HG02884 (cell line): ENCODE results near the gene NRP1.

Source experiments
- ATAC-seq: cut with Tn5 transposase; IDR thresholded peaks from one replicate; pipeline ENCODE4 v1.9.1; 2021; ENCODE audit warnings: mild to moderate bottlenecking, moderate library complexity; ENCODE audit not compliant: unreplicated experiment

NRP1 gene

DNA sequence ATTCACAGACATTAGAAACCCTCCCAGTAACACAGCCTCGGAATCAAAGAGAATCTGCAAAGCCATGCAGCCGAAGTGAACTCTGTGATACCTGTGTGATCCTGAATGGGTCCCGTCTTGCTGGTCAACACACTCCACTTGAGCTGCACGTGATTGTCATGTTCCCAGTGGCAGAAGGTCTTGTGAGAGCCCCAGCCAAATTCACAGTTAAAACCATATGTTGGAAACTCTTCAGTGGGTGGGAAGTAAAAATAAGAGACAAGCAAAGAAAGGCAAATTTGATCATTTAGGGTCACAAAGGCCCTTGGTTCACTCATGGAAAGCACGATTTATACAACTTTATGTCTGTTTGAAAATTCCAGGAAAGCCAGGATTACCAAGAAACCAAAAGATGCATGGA is 142.3 kb downstream of the NRP1 start:
- no peak for ATAC-seq

DNA sequence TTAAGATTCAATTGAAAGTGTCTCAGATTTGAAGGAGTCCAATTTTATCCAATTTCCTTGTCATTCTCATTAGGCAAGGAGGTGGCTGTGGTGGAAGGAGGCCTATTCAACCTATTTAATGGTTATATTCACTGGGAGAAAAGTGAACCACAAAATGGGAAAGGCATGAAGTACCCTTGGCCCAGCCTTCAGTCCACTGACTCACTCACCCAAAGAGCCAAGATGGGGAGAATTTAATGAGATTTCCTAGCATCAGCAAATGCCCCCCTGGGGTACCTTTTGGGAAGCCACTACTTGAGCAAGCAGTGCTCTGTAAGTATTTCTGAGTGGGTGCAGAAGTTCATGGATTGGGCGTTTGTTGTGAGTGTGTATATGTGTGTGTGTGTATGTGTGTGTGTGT is 144.1 kb downstream of the NRP1 start:
- no peak for ATAC-seq

DNA sequence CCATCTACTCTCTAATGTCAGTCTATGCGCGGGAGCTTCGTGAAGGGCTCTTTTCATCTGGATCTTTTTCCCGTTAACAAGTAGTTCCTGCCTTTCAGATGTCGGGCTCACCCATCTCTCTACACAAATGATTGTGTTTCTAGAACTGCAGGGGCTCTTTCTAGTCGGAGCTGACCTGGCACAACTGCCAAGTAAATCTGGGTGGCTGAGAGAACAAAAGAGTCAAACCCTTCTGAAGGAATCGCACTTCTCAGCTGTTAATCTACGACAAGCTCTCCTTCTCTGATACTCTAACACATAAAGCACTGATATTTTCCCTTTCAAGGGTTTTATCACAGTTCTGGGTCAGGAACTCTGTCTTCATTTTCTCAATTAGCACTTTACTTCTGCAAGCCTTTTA is 144.7 kb downstream of the NRP1 start:
- ATAC-seq, result no peak

DNA sequence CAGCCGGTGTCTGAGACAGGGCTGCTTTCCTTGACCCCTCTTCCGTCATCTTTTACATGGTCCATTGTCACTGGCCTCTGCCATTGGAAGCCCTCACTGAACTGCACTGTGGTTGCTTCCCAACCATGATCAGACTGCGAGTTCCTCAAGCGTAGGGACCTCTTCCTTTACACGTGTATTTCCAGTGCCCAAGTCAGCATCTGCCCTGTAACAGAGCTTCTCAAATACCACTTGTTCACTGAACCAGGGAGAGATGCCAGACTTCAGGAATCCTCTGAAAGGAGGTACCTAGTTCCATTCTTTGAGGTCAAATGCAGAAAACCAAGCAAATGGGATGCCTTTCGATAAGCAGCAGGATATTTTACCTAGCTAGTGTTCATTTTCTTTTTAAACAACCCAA is 145.1 kb downstream of the NRP1 start:
- no peak for ATAC-seq

DNA sequence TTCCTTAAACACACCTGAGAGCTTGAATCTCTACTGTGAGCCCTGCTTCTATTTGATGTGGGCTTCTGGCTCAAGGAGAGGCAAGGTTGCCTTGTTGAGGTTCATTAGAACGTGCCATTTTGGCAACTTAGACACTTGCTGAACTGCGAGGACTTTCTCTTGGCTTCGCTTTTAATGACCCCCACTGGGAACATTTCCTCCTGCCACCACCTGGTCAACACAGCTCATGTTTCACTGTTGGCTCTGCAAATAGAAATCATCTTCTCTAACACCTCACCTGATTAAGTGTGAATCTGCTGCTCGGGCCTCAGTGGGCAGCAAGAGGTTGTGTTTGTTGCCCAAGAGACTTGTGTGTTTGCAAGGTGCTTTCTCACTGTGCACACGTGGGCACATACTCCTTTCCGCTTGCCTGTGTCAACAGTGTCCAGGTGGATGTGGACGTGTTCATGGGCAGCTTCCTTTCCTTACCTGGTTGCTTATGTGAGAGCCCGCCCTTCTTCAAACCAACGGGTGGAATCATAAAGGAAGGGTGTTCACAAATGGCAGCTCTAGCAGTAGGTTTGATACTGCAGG is 147.0 kb downstream of the NRP1 start:
- no peak for ATAC-seq

DNA sequence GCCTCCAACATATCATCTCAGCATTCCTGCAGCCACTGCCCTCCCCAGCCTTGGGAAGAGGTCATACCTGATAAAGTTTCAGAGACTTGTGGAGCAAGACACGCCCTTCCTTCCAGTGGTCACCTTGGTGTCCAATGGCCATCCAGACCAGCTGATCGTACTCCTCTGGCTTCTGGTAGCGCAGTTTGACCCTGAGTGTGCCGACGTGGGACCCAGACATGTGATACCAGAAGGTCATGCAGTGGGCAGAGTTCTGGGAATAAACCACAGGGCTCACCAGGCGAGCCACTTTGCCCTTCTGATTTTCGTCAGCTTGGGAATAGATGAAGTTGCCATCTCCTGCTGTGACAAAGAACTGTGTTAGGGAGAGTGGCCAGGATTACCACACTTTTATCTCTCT is 148.3 kb downstream of the NRP1 start:
- no peak for ATAC-seq

DNA sequence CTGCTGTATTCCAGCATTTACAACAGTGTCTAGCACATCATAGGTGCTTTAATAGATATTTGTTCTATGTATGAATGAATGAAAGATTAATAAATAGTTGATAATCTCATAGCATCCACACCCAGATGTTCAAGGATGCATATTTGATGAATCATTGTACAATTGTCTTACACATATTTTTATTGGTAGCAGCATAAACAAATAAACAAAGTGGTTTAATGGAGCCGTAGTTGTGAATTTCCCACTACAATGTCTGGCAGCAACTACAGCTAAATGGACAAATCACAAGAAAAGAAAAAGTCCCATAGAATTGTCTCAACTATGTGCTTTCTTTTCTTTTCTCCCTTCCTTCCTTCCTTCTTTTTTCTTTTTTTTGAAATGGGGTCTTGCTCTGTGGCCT is 150.8 kb downstream of the NRP1 start:
- ATAC-seq, result no peak

DNA sequence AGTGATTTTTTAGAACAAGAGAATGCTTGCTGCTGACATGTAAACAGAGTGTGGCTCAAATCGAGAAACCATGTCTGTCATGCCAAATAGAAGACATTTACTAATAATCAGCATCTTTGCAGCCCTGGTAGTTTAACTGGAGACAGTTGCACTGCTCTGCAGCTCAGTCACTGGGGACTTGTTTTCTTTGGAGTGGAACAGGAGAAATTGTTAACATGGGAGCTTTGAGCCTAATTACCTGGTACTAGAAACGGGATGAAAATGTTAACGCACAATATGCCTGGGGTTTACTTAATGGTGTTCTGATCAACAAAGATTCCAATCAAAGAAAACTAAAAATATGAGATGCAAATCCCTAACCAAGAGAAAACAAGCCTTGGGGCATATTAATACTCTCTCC is 153.5 kb downstream of the NRP1 start:
- ATAC-seq, result no peak

DNA sequence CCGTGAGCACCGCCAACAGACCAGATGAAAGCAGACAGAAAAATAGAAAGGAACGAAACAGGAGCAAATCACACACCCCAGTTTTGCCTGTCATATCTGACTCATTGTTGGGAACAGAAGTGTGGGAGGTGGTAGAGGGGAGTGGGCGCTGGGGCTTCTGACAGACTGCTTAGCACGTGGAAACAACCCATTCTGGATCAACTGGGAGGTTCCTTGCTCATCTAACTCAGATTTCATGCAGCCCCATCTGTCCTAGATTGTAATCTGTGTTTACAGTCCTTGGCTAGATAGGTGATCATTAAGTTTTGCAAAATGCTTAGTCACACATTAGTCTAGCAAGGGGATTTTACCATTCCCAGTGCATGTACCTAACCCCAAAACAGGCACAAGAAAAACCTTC is 154.1 kb downstream of the NRP1 start:
- ATAC-seq, result no peak

DNA sequence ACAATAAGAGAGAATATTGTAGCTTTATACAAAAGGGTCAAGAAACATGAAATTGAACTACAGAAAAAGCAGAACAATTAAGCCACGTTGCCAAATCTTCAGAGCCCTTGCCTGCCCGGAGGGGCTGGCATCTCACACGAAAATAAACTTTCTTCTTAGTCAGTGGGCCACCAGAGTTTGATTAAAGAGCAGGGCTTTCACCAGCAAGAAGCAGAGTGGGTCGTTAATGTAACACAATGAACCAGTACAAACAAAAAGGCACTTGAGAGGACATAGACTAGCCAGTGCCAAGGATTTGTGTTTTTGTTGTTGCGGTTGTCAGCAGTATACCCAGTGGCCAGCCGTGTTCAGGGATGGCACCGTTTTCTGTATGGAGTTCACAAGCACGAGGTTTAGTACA is 155.4 kb downstream of the NRP1 start:
- no peak for ATAC-seq

DNA sequence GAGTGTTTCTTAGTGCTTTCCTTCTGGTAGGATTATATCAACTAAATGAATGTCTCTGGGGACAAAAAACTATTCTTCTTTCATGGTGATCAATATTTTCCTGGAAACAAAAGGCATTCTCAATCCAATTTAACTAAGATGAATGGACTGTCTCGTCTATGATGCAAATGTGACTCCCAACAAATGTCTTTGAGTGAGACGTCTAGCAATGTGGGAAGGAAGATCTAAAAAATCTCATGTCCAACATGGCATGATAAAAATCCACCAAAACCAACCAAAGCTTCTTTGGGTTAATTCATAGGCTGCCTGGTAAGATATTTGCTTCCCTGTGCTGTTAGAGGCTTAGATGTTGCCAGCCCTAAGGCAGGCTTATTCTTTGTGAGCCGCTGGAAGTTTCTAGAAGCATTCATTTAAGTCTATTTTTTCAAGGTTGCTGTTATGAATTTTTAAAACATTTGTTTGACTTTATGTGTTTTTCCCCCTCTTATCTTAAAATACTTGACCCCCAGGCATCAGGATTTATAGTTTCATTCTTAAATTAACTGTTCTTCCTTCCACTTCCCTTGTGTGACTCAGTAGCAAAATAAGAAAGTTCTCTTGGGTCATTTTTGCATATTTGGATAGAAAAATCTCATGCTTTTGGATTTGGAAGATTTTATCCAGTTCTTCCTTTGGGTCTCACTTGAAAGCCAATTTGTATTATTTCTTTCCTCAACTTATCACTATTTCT is 156.3 kb downstream of the NRP1 start:
- ATAC-seq, result no peak

DNA sequence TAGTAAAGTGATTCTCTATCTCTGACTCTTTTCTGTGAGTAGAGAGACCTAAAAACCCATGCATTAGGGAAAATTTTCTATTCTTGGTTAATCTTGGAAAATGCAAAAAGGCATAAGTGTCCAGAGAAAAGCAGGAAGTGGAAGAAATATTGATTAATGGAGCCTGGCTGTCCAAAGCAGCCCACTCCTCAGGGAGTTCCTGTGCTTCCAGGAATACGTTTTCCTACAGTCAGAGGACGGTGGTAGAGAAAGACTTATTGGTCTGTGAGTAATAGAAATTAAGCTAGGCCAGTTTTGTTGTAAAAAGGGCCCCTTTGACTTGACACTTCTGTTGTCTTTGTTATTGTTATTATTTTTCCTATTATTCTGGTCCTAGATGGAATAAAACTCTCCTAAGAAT is 157.8 kb downstream of the NRP1 start:
- ATAC-seq, result no peak

DNA sequence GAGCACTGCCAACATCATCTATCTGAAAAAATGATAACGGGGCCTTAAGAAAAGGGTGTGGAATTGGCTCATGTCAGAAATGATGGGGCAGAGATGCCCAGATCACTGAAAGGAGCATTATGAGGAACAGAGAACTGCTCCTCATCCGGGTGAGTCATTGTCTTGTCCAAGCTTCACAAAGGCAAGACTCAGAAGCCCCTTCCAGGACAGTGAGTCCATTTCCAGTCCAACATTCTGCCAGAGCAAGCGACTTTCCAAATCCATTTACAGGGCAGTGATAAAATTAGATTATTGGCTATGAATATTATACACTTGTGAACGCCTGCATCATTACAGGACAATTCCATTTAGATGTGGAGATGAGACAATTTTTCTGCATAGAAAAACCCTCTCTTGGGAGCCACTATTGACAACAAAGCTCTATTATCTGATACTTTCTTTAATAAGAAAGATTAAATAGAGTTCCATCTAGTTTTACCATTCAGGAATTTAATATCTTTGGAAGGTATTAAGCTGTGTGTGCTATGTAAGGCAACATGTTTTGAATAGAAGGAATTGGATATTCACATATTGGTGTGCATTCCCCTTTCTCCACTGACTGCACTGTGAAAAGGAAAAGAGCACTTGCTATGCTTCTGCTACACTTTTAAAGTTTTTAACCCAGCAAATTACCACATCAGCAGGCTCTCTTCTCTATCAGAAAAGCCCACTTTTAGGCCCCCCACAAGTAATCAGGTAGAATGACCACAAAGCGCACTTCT is 159.6 kb downstream of the NRP1 start:
- ATAC-seq, result no peak

DNA sequence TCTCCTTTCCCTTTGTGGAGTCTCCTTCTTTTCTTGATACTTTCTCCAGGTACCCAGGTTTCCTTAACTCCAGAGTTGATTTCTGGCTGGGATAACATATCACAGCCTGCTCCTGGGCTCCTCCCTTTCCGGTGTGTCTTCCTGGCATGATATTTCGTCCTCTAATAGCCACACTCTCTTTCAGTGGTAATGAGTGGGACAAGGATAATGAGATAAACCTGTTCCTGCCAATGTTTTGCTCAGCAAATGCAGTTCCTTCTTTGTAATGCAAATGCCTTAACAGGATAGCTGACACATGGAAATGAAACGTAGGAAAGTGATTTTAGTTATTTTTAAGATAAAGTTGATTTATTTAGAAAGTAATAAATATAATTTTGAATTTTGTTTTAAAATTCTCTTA is 168.6 kb downstream of the NRP1 start:
- ATAC-seq, result no peak

DNA sequence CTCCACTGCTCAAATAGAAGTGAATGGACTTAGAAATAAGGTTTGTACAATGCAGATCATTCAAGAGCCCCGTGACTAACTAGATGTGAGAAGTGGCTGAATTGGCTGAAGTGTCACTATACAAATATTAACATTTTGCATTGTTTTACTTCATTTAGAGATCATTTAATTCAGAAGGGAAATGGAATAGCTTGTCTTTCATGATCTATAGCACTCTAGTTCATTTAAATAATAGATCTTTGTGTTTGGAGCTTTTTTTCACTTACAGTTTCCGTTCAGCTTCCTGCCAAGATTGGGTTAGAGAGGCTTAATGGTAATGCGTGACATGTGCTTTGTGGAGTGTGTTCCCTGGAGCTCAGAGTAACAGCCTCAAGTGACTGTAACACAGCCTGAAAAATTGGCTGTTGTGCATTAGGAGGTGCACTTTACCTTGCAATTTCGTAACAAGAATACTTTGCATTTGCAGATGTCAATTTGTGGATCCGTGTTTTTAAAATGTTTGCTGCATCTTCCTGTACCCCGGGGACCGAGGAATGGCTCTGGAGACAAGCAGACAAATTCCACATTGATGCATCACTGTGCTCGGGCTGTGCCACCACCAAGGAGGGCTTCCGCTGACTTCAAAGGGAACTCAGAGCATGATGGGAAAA is 170.3 kb downstream of the NRP1 start:
- ATAC-seq, result no peak

DNA sequence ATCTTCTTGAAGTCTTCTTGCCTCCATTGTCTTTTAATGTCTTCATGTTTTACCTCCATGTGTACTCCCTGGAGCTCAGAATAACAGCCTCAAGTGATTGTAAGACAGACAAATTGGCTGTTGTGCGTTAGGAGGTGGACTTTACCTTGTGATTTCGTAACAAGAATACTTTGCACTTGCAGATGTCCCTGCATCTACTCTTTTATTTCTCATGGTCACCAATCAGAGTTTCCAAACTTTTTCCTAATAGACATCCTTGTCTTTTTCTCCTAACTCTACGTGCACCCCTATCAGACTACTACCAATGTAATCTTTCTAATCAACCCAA is 172.3 kb downstream of the NRP1 start:
- no peak for ATAC-seq

DNA sequence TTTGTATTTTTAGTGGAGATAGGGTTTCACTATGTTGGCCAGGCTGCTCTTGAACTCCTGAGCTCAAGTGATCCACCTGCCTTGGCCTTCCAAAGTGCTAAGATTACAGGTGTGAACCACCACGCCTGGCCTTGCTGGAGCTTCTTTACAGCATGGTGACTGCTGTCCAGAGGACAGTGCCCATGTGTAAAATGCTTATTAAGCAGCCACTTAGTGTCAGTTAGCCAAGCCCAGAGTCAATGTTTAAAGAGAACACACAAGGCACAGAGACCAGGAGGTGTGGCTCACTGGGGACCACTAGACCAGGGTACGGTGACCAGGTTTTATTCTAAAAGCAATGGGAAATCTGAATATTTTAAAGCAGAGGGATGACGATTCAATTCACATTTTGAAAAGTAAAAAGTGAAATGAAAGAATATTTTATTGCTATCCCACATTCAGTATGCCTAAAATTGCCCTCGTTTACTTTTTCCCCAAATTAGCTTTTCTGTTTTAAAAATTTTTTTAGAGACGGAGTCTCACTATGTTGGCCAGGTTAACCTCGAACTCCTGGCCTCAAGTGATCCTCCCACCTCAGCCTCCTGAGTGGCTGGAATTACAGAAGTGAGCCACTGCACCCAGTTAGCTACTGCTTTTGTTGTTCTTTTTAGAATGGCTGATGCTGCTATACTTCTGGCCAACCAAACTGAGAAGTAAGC is 172.8 kb downstream of the NRP1 start:
- ATAC-seq, result no peak

DNA sequence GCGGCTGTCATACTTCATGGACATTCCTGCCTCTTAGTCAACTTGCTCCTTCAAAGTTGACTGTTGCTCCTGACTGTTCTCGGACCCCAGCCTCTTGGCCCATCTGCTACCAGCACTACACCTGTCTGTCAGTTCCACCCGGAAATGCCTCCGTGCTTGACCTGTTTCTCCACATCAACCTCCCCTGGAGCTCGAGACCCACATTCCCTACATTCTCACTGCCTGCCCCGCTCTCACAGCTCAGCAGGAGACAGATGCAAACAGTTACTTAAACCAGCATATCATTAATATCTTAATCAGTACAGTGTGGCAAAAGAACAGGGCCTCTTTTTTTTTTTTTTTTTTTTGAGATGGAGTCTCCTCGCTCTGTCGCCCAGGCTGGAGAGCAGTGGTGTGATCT is 174.3 kb downstream of the NRP1 start:
- no peak for ATAC-seq

DNA sequence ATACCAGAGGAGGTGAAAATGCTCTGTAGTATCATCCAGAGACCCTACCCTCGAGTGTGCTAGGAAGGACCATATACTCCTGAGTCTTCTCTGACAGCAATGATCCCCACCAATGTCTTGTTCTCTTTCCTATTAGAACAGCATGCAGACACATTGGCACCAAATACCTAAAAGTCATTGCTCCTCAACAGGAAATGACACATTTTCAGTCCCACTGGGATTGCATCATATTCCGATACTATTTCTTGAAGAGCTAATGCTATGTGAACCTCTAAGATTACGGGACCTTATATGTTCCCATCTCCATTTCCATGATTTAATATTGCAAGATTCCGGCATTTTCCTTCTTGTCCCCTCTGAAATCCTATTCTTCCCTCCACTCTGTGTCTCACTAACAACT is 177.4 kb downstream of the NRP1 start:
- ATAC-seq, result no peak

DNA sequence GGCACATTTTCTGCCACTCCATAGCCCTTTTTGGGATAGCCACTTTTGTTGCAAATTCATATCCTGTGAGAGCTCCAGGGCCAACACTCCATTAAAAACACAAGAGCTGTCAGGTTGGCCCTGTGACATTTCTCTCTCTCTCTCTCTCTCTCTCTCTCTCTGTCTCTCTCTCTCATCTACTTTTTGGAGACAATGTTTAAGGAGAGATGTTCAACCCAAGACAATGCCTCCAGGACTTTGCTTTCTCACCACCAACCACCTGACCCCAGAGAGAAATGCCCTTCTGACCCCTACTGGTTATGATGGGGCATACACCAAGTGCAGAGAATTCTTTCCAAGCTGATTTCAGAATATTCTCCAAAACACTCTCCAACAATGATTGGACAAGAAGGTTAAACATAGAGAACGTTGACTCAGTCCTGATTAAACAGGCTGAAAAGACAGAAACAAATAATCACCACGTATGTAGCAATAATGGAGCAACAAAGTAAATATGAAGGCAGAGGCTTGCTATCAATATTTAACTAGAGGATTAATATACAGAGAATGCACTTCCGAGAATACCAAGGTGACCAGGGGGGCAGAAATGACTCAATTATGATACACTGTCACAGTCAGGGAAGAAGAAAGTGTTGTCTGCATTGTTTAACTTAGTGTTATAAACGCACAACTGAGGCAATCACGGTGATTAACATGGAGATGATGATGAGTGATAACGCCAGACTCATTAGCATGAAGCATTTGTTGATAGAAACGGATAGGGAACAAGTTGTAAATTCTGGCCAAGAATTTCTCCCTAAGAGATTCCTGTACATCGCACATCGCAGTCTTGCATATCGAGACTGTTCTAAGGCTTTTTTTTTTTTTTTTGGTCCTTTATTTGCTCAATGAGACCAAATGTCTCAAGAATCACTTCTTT is 178.5 kb downstream of the NRP1 start:
- peak; percentile 78 for ATAC-seq
